Dedifferentiated amniotic fluid mesenchymal stem cell (primary cell): ENCODE results near the gene VPS36.
"Not testable (repeated sequence)": the region's sequence is repeated elsewhere in the genome, so short reads cannot be mapped to it uniquely, and the experiment has no call there.

Source experiments
- DNase-seq: peaks from one replicate; pipeline ENCODE4 v3.0.0-alpha.2; 2016; ENCODE audit errors: extremely low spot score

VPS36 gene

DNA sequence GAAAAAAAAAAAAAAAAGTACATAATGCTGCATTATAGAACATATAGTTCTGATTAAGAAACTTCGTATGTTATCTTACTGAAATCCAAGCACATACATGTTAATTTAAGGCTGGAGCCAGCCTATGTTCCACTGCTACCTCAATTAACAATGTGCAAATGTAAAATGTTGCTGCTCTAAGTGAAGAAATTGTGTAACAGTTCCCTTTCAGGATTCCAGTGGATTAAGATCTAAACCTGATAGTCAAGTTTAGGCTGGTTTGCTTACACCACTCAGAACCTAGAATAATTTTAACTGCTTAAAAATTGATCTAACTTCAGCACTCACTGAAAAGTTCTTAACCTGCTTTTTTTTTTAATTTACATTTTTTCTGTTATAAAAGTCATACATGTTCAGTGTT is 4.2 kb downstream of the VPS36 start:
- no peak for DNase-seq

DNA sequence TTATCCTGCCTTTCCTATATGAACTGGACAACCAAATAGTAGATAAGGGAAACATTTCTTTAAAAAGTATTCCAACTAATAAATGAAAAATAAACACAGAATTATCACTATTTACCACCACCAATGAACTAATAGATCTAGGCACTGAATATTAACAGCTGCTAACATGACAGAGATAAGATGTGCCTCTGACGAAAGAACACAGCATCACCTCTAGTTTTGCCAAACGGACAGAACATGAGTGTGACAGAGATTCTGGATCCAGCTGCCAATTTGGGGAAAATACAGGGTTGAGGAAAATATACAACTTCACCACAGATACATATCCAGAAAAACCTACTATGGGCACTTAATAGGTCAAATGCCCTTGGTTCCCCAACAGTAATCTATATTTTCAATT is 18.0 kb downstream of the VPS36 start:
- DNase-seq = no peak

DNA sequence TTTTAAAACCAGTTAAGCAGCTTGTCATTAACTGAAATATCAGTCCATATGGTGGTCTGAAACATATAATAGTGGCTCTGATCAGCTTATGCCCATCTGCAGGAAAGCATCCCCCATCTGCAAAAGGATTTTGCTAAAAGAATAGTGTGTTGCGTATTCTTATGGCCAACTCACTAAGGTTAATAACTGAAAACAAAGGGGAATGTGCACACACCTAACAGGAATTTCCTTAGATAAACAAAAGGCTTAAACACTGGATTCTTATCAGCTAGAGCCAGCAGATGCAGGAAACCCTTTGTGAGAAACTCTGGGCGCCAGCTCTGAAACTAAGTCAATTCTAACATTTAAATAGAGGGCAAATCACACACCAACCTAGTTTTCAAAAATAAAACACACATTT is 22.1 kb downstream of the VPS36 start:
- no peak for DNase-seq

- DNase-seq = no peak
Observed at GRCh38 chr13:52421216-52421615, 29.2 kb downstream of the VPS36 start.

- DNase-seq = no peak
Observed at GRCh38 chr13:52419080-52419479, 31.4 kb downstream of the VPS36 start.

DNA sequence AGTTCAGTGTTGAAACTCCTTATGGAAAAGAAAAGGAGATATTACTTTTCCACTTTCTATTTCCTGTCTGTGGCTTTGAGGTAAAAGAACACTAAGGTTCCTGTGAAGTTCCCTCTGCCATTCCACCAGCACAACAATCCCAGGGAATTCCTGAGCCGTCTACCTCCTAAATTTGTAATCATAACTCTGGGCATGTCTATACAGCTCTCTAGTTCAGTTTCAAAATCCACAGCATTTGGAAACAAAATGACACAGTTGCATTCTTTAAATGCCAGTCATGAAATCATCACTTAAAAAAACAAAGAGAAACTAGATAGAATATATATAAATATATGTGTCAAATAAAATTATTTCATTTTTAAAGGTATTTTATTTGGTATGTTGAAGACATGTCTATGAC is 35.5 kb downstream of the VPS36 start:
- peak; percentile 73 for DNase-seq

DNA sequence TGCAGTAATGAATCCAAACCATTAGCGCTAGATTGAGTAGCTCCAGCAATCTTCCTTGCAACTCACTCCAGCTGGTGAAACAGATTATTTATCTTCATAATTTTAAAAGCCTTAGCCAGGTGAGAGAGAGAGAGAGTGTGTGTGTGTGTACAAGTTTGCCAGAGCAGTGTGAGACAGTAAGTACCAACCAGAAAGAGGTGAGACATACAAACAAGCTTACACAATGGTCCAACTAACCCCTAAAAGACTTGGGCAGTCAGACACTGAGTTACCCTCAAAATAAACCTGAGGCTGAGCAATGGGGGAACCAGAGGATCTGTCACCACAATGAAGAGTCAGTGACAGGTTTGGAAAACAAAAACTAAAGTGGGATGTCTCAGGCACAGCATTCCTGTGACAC is 36.4 kb downstream of the VPS36 start:
- DNase-seq = no peak

- no peak for DNase-seq
Observed at GRCh38 chr13:52412128-52412527, 38.3 kb downstream of the VPS36 start.

- no peak for DNase-seq
Observed at GRCh38 chr13:52411629-52412028, 38.8 kb downstream of the VPS36 start.

- DNase-seq = not testable (repeated sequence)
Observed at GRCh38 chr13:52408071-52408658, 42.3 kb downstream of the VPS36 start.

DNA sequence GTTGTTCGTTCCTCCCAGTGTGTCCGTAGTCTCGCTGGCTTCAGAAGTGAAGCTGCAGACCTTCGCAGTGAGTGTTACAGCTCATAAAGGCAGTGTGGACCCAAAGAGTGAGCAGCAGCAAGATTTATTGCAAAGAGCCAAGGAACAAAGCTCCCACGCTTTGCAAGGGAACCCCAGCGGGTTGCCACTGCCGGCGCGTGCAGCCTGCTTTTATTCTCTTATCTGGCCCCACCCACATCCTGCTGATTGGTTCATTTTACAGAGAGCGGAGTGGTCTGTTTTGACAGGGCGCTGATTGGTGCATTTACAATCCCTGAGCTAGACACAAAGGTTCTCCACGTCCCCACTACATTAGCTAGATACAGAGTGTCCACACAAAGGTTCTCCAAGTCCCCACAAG is 43.0 kb downstream of the VPS36 start:
- not testable (repeated sequence) for DNase-seq

DNA sequence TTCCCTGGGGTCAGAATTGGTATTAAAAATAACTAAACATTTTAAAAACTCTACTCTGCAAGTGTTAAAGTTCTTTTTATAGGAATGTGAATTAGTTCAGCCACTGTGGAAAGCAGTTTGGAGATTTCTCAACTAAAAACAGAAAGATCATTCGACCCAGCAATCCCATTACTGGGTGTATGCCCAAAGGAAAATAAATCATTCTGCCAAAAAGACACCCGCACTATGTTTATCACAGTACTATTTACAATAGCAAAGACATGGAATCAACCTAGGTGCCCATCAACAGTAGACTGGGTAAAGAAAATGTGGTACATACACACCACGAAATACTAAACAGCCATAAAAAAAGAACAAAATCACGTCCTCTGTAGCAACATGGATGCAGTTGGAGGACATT is 43.8 kb downstream of the VPS36 start:
- no peak for DNase-seq

DNA sequence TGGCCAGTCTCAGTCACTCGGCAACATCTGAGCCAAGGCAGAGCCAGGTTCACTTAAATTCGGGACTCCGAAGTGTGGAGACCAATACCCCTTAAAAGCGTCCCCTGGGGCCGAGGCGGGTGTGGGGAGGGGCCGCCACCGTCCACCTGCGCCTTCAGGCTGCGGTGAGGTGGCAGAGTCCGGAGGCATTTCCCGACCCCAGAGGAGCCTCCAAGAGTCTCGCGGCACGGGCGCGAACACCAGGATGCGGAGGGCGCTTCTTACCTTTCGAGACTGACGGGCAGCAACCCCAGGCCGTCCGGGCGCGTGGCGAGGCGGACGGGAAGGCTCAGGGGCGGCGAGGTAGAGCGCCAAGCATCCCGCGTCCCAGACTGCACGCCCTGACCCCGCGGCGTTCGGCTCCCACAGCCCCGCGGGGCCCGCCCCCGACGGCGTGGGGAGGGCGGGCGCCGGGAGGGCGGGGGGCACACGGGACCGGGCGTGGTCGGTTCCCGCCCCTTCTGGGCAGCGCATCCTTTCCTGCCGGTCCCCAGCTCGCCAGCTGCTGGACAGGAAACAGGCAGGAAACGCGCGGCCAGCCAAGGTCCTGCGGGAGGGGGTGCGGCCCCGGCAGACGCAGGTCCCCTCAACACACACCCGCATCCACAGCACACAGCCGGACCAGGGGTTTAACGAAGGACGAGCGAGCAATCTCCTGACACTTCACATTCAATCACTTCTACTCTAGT is 44.5 kb downstream of the VPS36 start, which contains the start of gene THSD1:
Gene THSD1 (minus strand): TSS at position 406 of the 728 bp plus-strand sequence. CDS start 3,572 bp downstream, outside the sequence.
- DNase-seq = no peak

- no peak for DNase-seq
Observed at GRCh38 chr13:52405369-52405766, 45.1 kb downstream of the VPS36 start.

DNA sequence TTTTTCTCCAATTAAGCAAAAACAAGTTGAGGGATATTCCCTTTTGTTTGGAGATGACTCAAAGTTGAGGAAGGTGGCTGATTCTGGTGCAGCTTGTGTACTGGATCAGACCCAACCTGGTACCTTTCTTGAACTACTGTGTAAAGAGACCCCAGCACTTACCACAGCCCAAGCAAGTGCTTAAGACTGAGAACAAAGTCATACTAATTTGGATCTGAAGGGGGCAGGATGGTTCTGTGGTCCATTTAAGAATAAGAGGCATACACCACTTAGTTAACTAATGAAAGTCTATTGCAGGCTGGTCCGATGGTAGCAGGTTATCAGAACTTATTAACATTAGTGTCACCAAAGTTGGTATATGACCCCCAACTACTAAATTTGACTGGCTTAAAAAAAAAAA is 50.7 kb downstream of the VPS36 start:
- no peak for DNase-seq

GRCh38 chr13:52399046-52399445 is 51.4 kb downstream of the VPS36 start:
- DNase-seq = no peak

GRCh38 chr13:52395704-52396103 is 54.7 kb downstream of the VPS36 start:
- no peak for DNase-seq

GRCh38 chr13:52394586-52394985 is 55.8 kb downstream of the VPS36 start:
- no peak for DNase-seq

GRCh38 chr13:52393572-52394357 is 56.7 kb downstream of the VPS36 start:
- no peak for DNase-seq

DNA sequence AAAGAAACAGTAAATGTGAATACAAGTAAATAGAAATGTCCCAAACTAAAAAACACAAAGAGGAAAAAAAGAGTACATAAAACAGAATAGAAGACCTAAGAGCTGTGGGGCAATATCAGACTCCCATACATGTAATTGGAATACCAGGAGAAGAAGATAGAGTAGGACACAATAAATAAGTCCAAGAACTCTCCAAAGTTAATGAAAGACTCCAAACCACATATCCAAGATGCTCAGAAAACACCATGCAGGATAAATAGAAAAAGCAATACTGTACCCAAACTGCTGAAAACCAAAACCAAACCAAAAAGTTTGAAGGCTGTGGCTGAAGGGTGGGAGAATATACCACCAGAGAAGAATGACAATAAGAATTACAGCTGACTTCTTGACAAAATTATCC is 62.7 kb downstream of the VPS36 start:
- DNase-seq = no peak

DNA sequence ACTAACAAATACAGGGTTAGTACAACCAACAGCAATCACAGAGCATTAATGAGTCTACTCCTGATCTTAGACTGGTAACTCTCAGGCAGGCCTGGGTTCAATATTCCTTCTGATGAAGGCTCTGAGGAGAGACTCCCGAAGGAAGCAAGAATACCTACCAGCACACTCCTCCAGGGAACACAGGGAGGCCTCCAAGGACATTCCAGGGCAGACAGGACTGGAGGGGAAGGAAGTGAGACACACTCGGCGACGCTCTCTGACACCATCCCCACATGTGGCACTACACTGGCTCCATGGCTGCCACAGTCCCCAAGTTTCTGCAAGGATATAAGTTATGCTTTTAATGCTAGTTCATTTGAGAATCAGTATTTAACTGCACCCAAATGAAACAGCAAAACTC is 64.6 kb downstream of the VPS36 start:
- DNase-seq = no peak

DNA sequence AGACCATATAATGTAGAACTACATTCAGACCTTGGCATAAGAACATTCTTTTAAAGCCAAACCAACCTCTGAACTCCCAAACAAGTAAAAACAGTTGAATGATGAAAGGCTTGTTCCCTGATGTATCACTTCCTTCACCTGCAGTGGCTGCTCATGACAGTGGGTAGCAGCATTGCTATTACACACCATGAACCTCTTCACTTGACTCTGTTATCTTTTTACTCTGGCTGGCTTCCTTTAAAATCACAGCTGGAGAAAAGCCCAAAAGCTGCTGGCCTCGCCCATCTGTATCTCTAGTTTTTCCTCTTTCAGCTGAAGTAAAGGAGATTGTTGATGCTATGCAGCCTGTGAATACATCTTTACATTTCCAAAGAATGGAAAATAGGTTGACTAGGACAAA is 67.1 kb downstream of the VPS36 start:
- DNase-seq = no peak

- DNase-seq = no peak
Observed at GRCh38 chr13:52378312-52378711, 72.1 kb downstream of the VPS36 start.
